ENCODE results near the gene ZXDC. TPM values are rescaled to one million over a fixed set of nuclear protein-coding genes. Genes with fewer than 3 reads are reported as not detected.

ZXDC gene
- total RNA-seq, 1 experiment from 2014 or later: 28.3 TPM

GRCh38 chr3:126477061-126477380, 1.3 kb upstream of the ZXDC start:
- no peak overlapping the region for H4K5ac ChIP-seq (ENCODE audit: insufficient read length, low read depth, low read length)
- H2BK120ac ChIP-seq (ENCODE audit: low read depth, low read length, poor library complexity, severe bottlenecking): no peak overlapping the region
- H2BK20ac ChIP-seq (ENCODE audit: low read depth, low read length, poor library complexity, severe bottlenecking): no peak overlapping the region
- no CpG with 5 or more reads among the region's 4 CpGs for WGBS (ENCODE audit: extremely low coverage, insufficient read length, low lambda C conversion rate)
- H3T11ph ChIP-seq (ENCODE audit: low read length): no peak overlapping the region
- no peak overlapping the region for H4K91ac ChIP-seq (ENCODE audit: insufficient read length, low read depth, low read length)
- H3K9me3 Mint-ChIP-seq: no peaks in the 10 kb centered on the region; a peak in 1 of 5 replicates
- no peak overlapping the region for H3K4ac ChIP-seq (ENCODE audit: low read depth, low read length)
- TF ChIP-seq CTCF (conservative IDR thresholded peaks at IDR 0.05): no peak
- H3K9ac ChIP-seq (ENCODE audit: extremely low read depth, insufficient read length, low read length): no peak overlapping the region
- peaks cover 9% of the 10 kb centered on the region; the same call in 1 of the 2 replicates for H3K4me1 ChIP-seq (ENCODE audit: insufficient read depth, low read length)
- peak overlapping the region; percentile 74 to 80 for H3K4me3 Mint-ChIP-seq
- no peak overlapping the region for H2AFZ ChIP-seq (ENCODE audit: low read length)
- H3K56ac ChIP-seq (ENCODE audit: insufficient read length, low read depth, low read length): no peak overlapping the region
- H3K18ac ChIP-seq (ENCODE audit: insufficient read length, low read depth, low read length): no peak overlapping the region
- H3K27me3 ChIP-seq (ENCODE audit: insufficient read depth, low read length): no peaks in the 10 kb centered on the region
- 0 out of 2 replicates have a peak overlapping the region, but pooled peaks have one; percentile 39 for H3K14ac ChIP-seq (ENCODE audit: insufficient read depth, low read length)
- H2BK5ac ChIP-seq (ENCODE audit: insufficient read length, low read length): no peak overlapping the region
- H3K27ac Mint-ChIP-seq: peak overlapping the region in 1 of 3 experiments; percentile 41; a peak in 2 of 7 replicates
- DNase-seq: peak; percentile 34
- H3K23me2 ChIP-seq (ENCODE audit: insufficient read length, low read depth, low read length, poor library complexity, severe bottlenecking): peaks cover 13% of the 10 kb centered on the region
- peaks cover 31 to 36% of the 10 kb centered on the region in 2 experiments for H3K4me1 Mint-ChIP-seq
- H2BK12ac ChIP-seq (ENCODE audit: insufficient read length, low read depth, low read length): no peak overlapping the region
- H3K27ac ChIP-seq (ENCODE audit: insufficient read length, low read depth, low read length): no peak overlapping the region
- no peak overlapping the region for H2BK15ac ChIP-seq (ENCODE audit: low read depth, low read length)
- H3K4me2 ChIP-seq (ENCODE audit: insufficient read depth, insufficient read length, low read length): peak overlapping the region; percentile 79
- H3K36me3 Mint-ChIP-seq (ENCODE audit: insufficient read depth in 1 of 3, low read depth in 3 of 3): peaks cover 4 to 11% (median 10%) of the 10 kb centered on the region in 3 experiments; a peak in 6 of 7 replicates
- no peaks in the 10 kb centered on the region for H4K20me1 ChIP-seq (ENCODE audit: control insufficient read depth, insufficient read depth, insufficient read length)
- H3K23ac ChIP-seq (ENCODE audit: insufficient read length, low read depth, low read length): no peak overlapping the region
- peaks cover 9% of the 10 kb centered on the region; the same call in 1 of the 2 replicates for H3K79me2 ChIP-seq (ENCODE audit: insufficient read depth, low read length)
- no peaks in the 10 kb centered on the region for H3K79me1 ChIP-seq (ENCODE audit: insufficient read depth, low read depth, low read length, poor library complexity, severe bottlenecking)
- H3K9me3 ChIP-seq (ENCODE audit: control insufficient read depth, low read depth, low read length): no peaks in the 10 kb centered on the region
- peaks cover 2% of the 10 kb centered on the region; the same call in 1 of the 2 replicates for H3K27me3 Mint-ChIP-seq (ENCODE audit: low read depth)
- no peak overlapping the region for H4K8ac ChIP-seq (replicated peaks; ENCODE audit: insufficient read length, low read depth, low read length)
- no peak overlapping the region for H2AK5ac ChIP-seq (ENCODE audit: insufficient read length, low read length)
